H9 (cell line): ENCODE measurements around the gene ACTL8. TPM values are rescaled to one million over a fixed set of nuclear protein-coding genes. Genes with fewer than 3 reads are reported as not detected.

ENCODE experiments used
- DNase-seq: peaks from one replicate; pipeline ENCODE4 v3.0.0-alpha.2; 2017
- H2AFZ ChIP-seq: one replicate; pipeline ENCODE4 v1.6.1; 2013; ENCODE audit warnings: mild to moderate bottlenecking, low read length, control low read depth, moderate library complexity
- H2AK5ac ChIP-seq: 2 replicates; pipeline ENCODE4 v1.6.1; 2013; ENCODE audit warnings: low read length, control low read depth, mixed read lengths; ENCODE audit not compliant: insufficient read length
- H2BK120ac ChIP-seq: one replicate; pipeline ENCODE4 v1.6.1; 2013; ENCODE audit warnings: low read depth, mild to moderate bottlenecking, low read length, control low read depth, inconsistent platforms; ENCODE audit not compliant: poor library complexity, severe bottlenecking
- H2BK12ac ChIP-seq: 2 replicates; pipeline ENCODE4 v1.6.1; 2013; ENCODE audit warnings: low read length, control low read depth, mixed read lengths, low read depth; ENCODE audit not compliant: insufficient read length
- H2BK15ac ChIP-seq: 2 replicates; pipeline ENCODE4 v1.6.1; 2013; ENCODE audit warnings: low read depth, low read length, control low read depth
- H2BK20ac ChIP-seq: one replicate; pipeline ENCODE4 v1.6.1; 2013; ENCODE audit warnings: low read depth, mild to moderate bottlenecking, low read length, control low read depth, inconsistent platforms; ENCODE audit not compliant: poor library complexity, severe bottlenecking
- H2BK5ac ChIP-seq: 2 replicates; pipeline ENCODE4 v1.6.1; 2013; ENCODE audit warnings: low read length, control low read depth, mixed read lengths; ENCODE audit not compliant: insufficient read length
- H3K14ac ChIP-seq: 2 replicates; pipeline ENCODE4 v1.6.1; 2013; ENCODE audit warnings: low read length, control low read depth; ENCODE audit not compliant: insufficient read depth
- H3K18ac ChIP-seq: 2 replicates; pipeline ENCODE4 v1.6.1; 2013; ENCODE audit warnings: low read depth, mild to moderate bottlenecking, mixed read lengths, low read length, control low read depth; ENCODE audit not compliant: insufficient read length
- H3K23ac ChIP-seq: 2 replicates; pipeline ENCODE4 v1.6.1; 2013; ENCODE audit warnings: low read length, control low read depth, mixed read lengths, low read depth; ENCODE audit not compliant: insufficient read length
- H3K23me2 ChIP-seq: 2 replicates; pipeline ENCODE4 v1.6.1; 2013; ENCODE audit warnings: low read depth, mild to moderate bottlenecking, mixed read lengths, low read length, control low read depth; ENCODE audit not compliant: insufficient read length, poor library complexity, severe bottlenecking
- H3K27ac ChIP-seq: 2 replicates; pipeline ENCODE4 v1.5.1; 2013; ENCODE audit warnings: low read length, control low read depth, mixed read lengths, low read depth; ENCODE audit not compliant: insufficient read length
- H3K27me3 ChIP-seq: 2 replicates; pipeline ENCODE4 v1.6.1; 2013; ENCODE audit warnings: low read length, control low read depth, inconsistent platforms; ENCODE audit not compliant: insufficient read depth
- H3K4ac ChIP-seq: 2 replicates; pipeline ENCODE4 v1.6.1; 2013; ENCODE audit warnings: low read depth, mild to moderate bottlenecking, control low read depth, inconsistent platforms, low read length, moderate library complexity
- H3K4me1 ChIP-seq: 2 replicates; pipeline ENCODE4 v1.6.1; 2013; ENCODE audit warnings: low read length, control low read depth, inconsistent platforms; ENCODE audit not compliant: insufficient read depth
- H3K4me2 ChIP-seq: 2 replicates; pipeline ENCODE4 v1.6.1; 2013; ENCODE audit warnings: low read length, control low read depth, mixed read lengths; ENCODE audit not compliant: insufficient read length, insufficient read depth
- H3K56ac ChIP-seq: 2 replicates; pipeline ENCODE4 v1.6.1; 2013; ENCODE audit warnings: low read depth, mild to moderate bottlenecking, mixed read lengths, low read length, control low read depth; ENCODE audit not compliant: insufficient read length
- H3K79me1 ChIP-seq: 2 replicates; pipeline ENCODE4 v1.6.1; 2013; ENCODE audit warnings: low read depth, mild to moderate bottlenecking, moderate library complexity, low read length, control low read depth, inconsistent platforms; ENCODE audit not compliant: insufficient read depth, poor library complexity, severe bottlenecking
- H3K79me2 ChIP-seq: 2 replicates; pipeline ENCODE4 v1.6.1; 2013; ENCODE audit warnings: low read length, control low read depth, inconsistent platforms; ENCODE audit not compliant: insufficient read depth
- H3K9ac ChIP-seq: 2 replicates; pipeline ENCODE4 v1.6.1; 2013; ENCODE audit warnings: low read length, control low read depth, mixed read lengths; ENCODE audit not compliant: insufficient read length; ENCODE audit errors: extremely low read depth
- H3K9me3 ChIP-seq: one replicate; pipeline ENCODE4 v1.6.1; 2013; ENCODE audit warnings: low read depth, low read length, inconsistent platforms; ENCODE audit not compliant: control insufficient read depth
- H3T11ph ChIP-seq: one replicate; pipeline ENCODE4 v1.6.1; 2013; ENCODE audit warnings: mild to moderate bottlenecking, low read length, control low read depth, inconsistent platforms
- H4K20me1 ChIP-seq: one replicate; pipeline ENCODE4 v1.6.1; 2013; ENCODE audit not compliant: control insufficient read depth, insufficient read length, insufficient read depth
- H4K5ac ChIP-seq: 2 replicates; pipeline ENCODE4 v1.6.1; 2013; ENCODE audit warnings: low read depth, mild to moderate bottlenecking, mixed read lengths, low read length, control low read depth; ENCODE audit not compliant: insufficient read length
- H4K8ac ChIP-seq: replicated peaks from 2 replicates; pipeline ENCODE4 v1.6.1; 2013; ENCODE audit warnings: low read length, control low read depth, mixed read lengths, low read depth; ENCODE audit not compliant: insufficient read length
- H4K91ac ChIP-seq: 2 replicates; pipeline ENCODE4 v1.6.1; 2013; ENCODE audit warnings: low read depth, mild to moderate bottlenecking, moderate library complexity, mixed read lengths, low read length, control low read depth; ENCODE audit not compliant: insufficient read length
- H3K27ac Mint-ChIP-seq, 3 experiments: 2 replicates in 2 of 3; 3 replicates in 1 of 3; pipeline ENCODE4 v1.8.0; 2020 to 2021; ENCODE audit warnings: mixed read lengths in 3 of 3, mild to moderate bottlenecking in 1 of 3, moderate library complexity in 1 of 3
- H3K27me3 Mint-ChIP-seq: 2 replicates; pipeline ENCODE4 v1.8.0; 2021; ENCODE audit warnings: low read depth, mild to moderate bottlenecking, moderate library complexity, mixed read lengths
- H3K36me3 Mint-ChIP-seq, 3 experiments: 2 replicates in 2 of 3; 3 replicates in 1 of 3; pipeline ENCODE4 v1.8.0; 2020 to 2021; ENCODE audit warnings: low read depth in 3 of 3, mixed read lengths in 3 of 3; ENCODE audit not compliant: insufficient read depth in 1 of 3
- H3K4me1 Mint-ChIP-seq, 2 experiments: 2 replicates each; pipeline ENCODE4 v1.8.0; 2020; ENCODE audit warnings: mixed read lengths in 2 of 2
- H3K4me3 Mint-ChIP-seq, 2 experiments: 2 replicates in 1 of 2; 3 replicates in 1 of 2; pipeline ENCODE4 v1.8.0; 2020 to 2021; ENCODE audit warnings: mild to moderate bottlenecking in 2 of 2, mixed read lengths in 2 of 2, moderate library complexity in 1 of 2
- H3K9me3 Mint-ChIP-seq, 2 experiments: 2 replicates in 1 of 2; 3 replicates in 1 of 2; pipeline ENCODE4 v1.8.0; 2020; ENCODE audit warnings: mild to moderate bottlenecking in 2 of 2, mixed read lengths in 2 of 2, moderate library complexity in 1 of 2
- CTCF ChIP-seq: fragments of 200-600 bp; sonication (generic); conservative IDR thresholded peaks from 3 replicates; pipeline ENCODE4 v1.8.0; 2021; ENCODE audit warnings: antibody characterized with exemption, mild to moderate bottlenecking
- WGBS: extraction: QIAGEN DNeasy Blood & Tissue Kit; methylation state at CpG from one replicate; pipeline ENCODE4 v1.1.7; 2013; ENCODE audit warnings: missing lambda C conversion rate, low lambda C conversion rate, mixed read lengths; ENCODE audit not compliant: insufficient read length; ENCODE audit errors: extremely low coverage; 5-methylcytosine and 5-hydroxymethylcytosine counted together
- total RNA-seq: library from RNA; stranded (reverse); gene quantifications from 2 replicates; pipeline ENCODE4 v1.2.1, GENCODE V29; 2021

ACTL8 gene
- total RNA-seq, 1 experiment from 2014 or later = not detected

GRCh38 chr1:17731460-17731859 lies 23.7 kb upstream of the ACTL8 start:
- no peaks in the 10 kb centered on the region; the same call in none of the 2 replicates for H3K27me3 Mint-ChIP-seq
- H2AK5ac ChIP-seq = no peak overlapping the region
- no peaks in the 10 kb centered on the region for H3K36me3 Mint-ChIP-seq

More at GRCh38 chr1:17731460-17731859, 23.7 kb upstream of the ACTL8 start:
- no peak overlapping the region for H2BK5ac ChIP-seq
- H4K91ac ChIP-seq = no peak overlapping the region
- Mint-ChIP-seq H3K4me1 (peaks cover 0 to 15% of the 10 kb centered on the region in 2 experiments), H3K9me3 (no peaks in the 10 kb centered on the region; a peak in 1 of 5 replicates), H3K27ac (no peak overlapping the region), H3K4me3 (no peak overlapping the region)
- no peaks in the 10 kb centered on the region for H3K27me3 ChIP-seq
- no peaks in the 10 kb centered on the region for H3K79me1 ChIP-seq
- no peak for DNase-seq
- no peak overlapping the region for H3K4ac ChIP-seq
- WGBS = no CpG with 5 or more reads among the region's 5 CpGs
- H3K79me2 ChIP-seq = no peaks in the 10 kb centered on the region
- no peak overlapping the region for H3K18ac ChIP-seq
- no peak overlapping the region for H3T11ph ChIP-seq
- no peaks in the 10 kb centered on the region for H4K20me1 ChIP-seq
- no peak overlapping the region for H3K14ac ChIP-seq
- H2AFZ ChIP-seq = no peak overlapping the region
- no peak overlapping the region for H2BK12ac ChIP-seq
- no peak overlapping the region for H2BK15ac ChIP-seq
- TF ChIP-seq CTCF = no peak
- H3K9me3 ChIP-seq = no peaks in the 10 kb centered on the region
- no peak overlapping the region for H2BK20ac ChIP-seq
- no peaks in the 10 kb centered on the region for H3K23me2 ChIP-seq
- H3K56ac ChIP-seq = no peak overlapping the region
- no peak overlapping the region for H4K8ac ChIP-seq
- no peak overlapping the region for H3K27ac ChIP-seq
- no peak overlapping the region for H3K9ac ChIP-seq
- no peak overlapping the region for H3K4me2 ChIP-seq
- H2BK120ac ChIP-seq = no peak overlapping the region
- no peak overlapping the region for H4K5ac ChIP-seq
- H3K23ac ChIP-seq = no peak overlapping the region
- no peaks in the 10 kb centered on the region for H3K4me1 ChIP-seq
